ENCODE data around the gene POPDC2.
"Not testable (repeated sequence)": the region's sequence is repeated elsewhere in the genome, so short reads cannot be mapped to it uniquely, and the experiment has no call there.

Gene POPDC2

GRCh38 chr3:119613201-119613600 is 47.2 kb downstream of the POPDC2 start:
- DNase-seq (ENCODE audit: low read depth in 2 of 2) = no peak

- no peak for DNase-seq (ENCODE audit: low read depth in 2 of 2)
These were observed 48.7 kb downstream of the POPDC2 start for GRCh38 chr3:119611664-119612063.

- no peak for DNase-seq (ENCODE audit: low read depth in 2 of 2)
These were observed 51.1 kb downstream of the POPDC2 start for GRCh38 chr3:119609301-119609700.

GRCh38 chr3:119608405-119609000 is 51.9 kb downstream of the POPDC2 start:
- no peak for DNase-seq (ENCODE audit: low read depth in 2 of 2)

GRCh38 chr3:119604878-119605277 is 55.5 kb downstream of the POPDC2 start:
- DNase-seq (ENCODE audit: low read depth in 2 of 2) = no peak

- DNase-seq (ENCODE audit: low read depth in 2 of 2) = no peak
These were observed 57.7 kb downstream of the POPDC2 start for GRCh38 chr3:119602676-119603075.

GRCh38 chr3:119601154-119601553 is 59.2 kb downstream of the POPDC2 start:
- DNase-seq (ENCODE audit: low read depth in 2 of 2) = no peak

- DNase-seq (ENCODE audit: low read depth in 2 of 2) = no peak
These were observed 59.7 kb downstream of the POPDC2 start for GRCh38 chr3:119600732-119601131.

- no peak for DNase-seq (ENCODE audit: low read depth in 2 of 2)
These were observed 60.7 kb downstream of the POPDC2 start for GRCh38 chr3:119599558-119600174.

GRCh38 chr3:119598410-119599098 is 61.8 kb downstream of the POPDC2 start:
- DNase-seq (ENCODE audit: low read depth in 2 of 2) = no peak

- DNase-seq (ENCODE audit: low read depth in 2 of 2) = no peak
These were observed 62.7 kb downstream of the POPDC2 start, which contains the start of gene PLA1A for GRCh38 chr3:119597548-119598288. PLA1A (plus strand) TSS chr3:119597885; CDS start chr3:119597914, 29 bp downstream.

GRCh38 chr3:119596398-119596797 is 64.0 kb downstream of the POPDC2 start:
- DNase-seq (ENCODE audit: low read depth in 2 of 2) = no peak

- no peak for DNase-seq (ENCODE audit: low read depth in 2 of 2)
These were observed 64.6 kb downstream of the POPDC2 start for GRCh38 chr3:119595639-119596334.

- not testable (repeated sequence) for DNase-seq (ENCODE audit: low read depth in 2 of 2)
These were observed 65.5 kb downstream of the POPDC2 start for GRCh38 chr3:119594929-119595328.

GRCh38 chr3:119594066-119594465 is 66.3 kb downstream of the POPDC2 start:
- DNase-seq (ENCODE audit: low read depth in 2 of 2) = no peak

- no peak for DNase-seq (ENCODE audit: low read depth in 2 of 2)
These were observed 67.5 kb downstream of the POPDC2 start for GRCh38 chr3:119592861-119593260.

All from activated CD8-positive, alpha-beta memory T cell treated with anti-CD3 and anti-CD28 coated beads for 4 hours (primary cell).